Colon (tissue), 2 donors: ENCODE data around the gene LYRM4.
"Not testable (repeated sequence)": the region's sequence is repeated elsewhere in the genome, so short reads cannot be mapped to it uniquely, and the experiment has no call there.

Source experiments
- FAIRE-seq: peaks from 2 replicates; lab custom pipeline; 2012; peaks lifted over from hg19 to GRCh38; lab: Jason Lieb, UNC
- donor health status: control.
- donor health status: control.

The LYRM4 gene

GRCh38 chr6:5081182-5081581 lies 179.6 kb downstream of the LYRM4 start:
- FAIRE-seq = no peak

DNA sequence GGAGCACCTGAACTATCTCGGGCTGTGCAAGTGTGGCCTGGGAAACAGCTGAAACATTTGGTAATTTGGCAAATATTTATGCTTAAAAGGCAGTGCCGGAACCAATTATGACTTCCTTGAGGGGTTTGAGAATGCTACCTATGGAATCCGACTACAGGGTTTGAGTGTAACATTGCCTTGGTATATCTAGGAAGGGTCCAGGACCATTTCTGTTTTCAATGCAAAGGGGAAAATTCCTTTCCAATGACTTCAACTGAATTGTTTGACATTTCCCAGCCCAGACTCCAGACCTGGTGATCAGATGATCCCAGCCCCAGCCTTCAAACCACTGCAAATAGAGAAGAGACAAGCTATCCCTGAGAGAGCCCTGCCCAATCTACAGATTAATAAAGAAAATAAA lies 180.2 kb downstream of the LYRM4 start:
- FAIRE-seq = no peak

DNA sequence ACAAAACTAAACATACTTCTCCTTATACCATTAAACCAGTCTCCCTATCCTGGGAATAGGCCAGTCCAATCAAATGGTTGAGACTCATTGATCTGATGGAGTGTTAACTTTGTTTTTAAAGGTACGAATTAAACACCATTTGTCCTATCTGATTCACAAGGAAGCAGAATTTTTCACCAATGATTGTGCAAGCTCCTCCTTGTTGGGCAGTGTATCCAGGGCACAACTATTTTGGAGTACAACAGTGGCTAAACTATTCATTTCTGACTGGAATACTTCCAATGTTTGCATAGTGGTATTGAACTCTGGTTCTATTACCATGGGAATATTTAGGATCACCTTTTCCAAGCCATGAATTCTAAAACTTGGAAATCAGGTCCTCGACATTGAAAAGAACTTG lies 181.1 kb downstream of the LYRM4 start:
- FAIRE-seq = no peak

DNA sequence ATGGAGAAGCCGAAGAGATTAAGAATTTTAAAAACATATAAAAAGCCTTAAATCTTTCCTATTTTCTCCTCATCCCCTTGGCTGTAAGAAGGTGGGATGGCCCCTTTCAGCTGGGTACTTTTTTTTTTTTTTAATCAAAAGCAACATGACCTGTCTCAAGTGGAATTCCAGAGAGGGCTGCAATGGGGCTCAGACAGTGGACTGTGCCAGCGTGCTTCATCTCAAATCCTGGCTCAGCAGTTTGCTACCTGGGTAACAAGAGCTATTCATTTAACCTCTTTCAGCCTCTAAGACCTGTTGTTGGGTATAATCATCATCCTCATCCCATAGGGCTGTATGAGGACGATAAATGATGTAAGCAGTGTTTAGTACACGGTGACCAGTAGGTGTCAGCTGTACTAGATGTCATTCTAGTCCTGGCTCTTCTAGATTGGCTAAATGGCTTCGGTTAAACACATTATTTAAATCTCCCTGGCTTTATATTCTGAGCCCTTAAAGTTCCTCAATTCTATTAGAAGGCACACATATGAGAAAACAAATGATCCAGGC lies 182.6 kb downstream of the LYRM4 start:
- no peak for FAIRE-seq

GRCh38 chr6:5076931-5077330 lies 183.8 kb downstream of the LYRM4 start:
- FAIRE-seq = no peak

DNA sequence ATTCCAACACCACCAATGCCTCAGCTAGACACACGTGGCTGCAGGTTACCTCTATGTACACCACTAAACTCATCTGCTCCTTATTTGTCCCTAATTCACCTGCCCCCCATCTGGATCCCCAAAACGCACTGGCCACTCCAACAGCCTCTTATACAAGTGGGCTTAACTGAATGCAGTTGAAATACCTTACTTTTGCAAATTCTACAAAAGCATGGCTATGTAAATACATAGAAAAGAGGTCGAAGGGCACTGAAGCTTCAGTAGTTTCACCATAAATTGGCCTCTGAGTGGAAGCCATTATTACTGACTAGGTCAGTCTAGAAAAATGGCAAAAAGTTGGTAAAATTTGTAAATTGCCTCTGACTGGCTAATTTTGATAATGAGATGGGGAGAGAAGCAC lies 186.8 kb downstream of the LYRM4 start:
- no peak for FAIRE-seq

DNA sequence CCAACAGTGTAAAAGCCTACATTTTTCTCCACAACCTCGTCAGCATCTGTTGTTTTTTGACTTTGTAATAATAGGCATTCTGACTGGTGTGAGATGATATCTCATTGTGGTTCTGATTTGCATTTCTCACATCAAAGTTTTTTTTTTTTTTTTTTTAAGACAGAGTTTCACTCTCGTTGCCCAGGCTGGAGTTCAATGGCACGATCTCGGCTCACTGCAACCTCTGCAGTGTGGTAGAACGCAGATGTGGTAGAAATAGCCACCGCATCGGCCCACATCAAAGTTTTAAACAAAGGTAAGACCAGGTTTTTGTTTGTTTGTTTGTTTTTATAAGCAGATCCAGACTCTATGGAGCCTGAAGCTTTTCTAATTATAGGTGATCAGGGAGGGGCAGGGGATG lies 188.3 kb downstream of the LYRM4 start:
- no peak for FAIRE-seq

DNA sequence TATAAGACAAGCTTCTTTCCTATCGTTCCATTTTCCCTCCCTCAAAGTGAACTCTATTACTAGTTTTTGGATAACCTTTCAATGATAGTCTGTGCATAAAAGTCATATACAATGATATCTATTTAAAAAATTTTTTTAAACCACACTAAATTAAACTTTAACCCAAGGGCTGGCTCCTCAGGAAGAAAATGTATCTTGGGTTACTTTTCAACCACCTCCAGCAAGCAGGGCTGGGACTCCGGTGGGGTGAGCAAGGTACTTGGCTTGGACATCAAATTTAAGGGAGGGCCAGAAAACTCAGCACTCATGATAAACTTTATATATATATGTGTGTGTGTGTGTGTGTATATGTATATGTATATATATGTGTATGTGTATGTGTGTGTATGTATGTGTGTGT lies 189.5 kb downstream of the LYRM4 start:
- no peak for FAIRE-seq

GRCh38 chr6:5068153-5068751 lies 192.5 kb downstream of the LYRM4 start:
- no peak for FAIRE-seq

DNA sequence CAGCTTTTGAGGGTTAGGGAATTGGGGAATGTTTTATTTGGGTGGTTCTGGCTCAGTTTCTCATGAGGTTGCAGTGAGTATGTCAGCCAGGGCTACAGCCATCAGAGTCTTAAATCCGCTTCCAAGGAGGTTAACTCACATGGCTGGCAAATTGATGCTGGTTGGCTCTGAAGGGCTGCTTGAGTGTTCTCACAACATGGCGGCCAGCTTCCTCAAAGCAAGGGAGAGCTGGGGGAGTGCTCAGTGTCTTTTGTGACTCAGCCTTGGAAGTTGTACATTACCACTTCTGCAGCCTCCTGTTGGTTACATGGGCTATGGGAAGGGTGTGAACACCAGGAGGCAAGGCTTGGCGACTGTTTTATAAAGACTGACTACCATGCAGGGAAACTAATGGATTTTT lies 193.4 kb downstream of the LYRM4 start:
- FAIRE-seq = no peak

- FAIRE-seq = no peak
Observed at GRCh38 chr6:5066456-5067093, 194.2 kb downstream of the LYRM4 start.

DNA sequence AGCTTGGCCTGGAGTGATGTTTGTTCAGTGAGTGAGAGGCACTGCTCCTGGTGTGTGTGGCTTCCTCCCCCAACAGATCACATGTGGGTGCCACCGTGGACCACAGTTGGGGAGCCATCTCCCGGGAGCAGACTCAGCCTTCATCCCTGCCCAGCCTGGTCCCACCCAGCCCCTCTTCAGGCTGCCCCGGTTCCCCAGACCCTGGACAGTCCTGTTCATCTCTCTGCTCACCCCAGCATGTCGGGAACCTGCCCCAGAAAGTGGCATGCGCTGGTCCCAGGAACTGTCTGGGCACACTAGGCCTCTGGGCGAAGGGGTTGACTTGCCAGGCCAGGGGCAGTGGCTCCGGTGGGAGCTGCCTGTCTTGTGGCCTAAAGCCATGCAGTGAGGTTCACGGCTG lies 197.1 kb downstream of the LYRM4 start:
- FAIRE-seq = no peak

DNA sequence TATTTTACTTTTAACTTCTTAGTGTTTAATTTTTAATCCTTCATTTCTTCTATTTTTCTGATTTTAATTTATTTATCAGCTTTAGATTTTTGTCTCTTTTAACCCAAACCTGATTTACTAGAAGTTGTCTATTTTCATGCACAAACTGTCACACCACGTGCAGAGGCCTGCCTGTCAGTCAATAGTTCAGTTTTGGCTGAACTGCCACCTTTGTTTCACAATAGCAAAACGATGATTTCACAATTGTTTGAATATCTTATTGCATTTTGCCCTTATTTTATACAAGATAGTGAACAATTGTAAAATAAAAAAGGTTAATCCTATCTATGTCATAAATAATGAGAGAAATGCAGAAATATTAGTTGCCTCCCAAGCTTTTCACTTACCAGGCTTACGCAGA lies 199.6 kb downstream of the LYRM4 start:
- no peak for FAIRE-seq

- FAIRE-seq = not testable (repeated sequence)
Observed at GRCh38 chr6:5060439-5060838, 200.3 kb downstream of the LYRM4 start.

GRCh38 chr6:5059036-5059896 lies 201.5 kb downstream of the LYRM4 start:
- FAIRE-seq = no peak
